Measurements from ENCODE around the gene FRYL.

- TF ChIP-seq CTCF (IDR thresholded peaks at IDR 0.05) (no peak), POLR2A (IDR thresholded peaks at IDR 0.05) (no peak)
Measured at GRCh38 chr4:48603366-48604003, 176.6 kb downstream of the FRYL start.

Data from adrenal gland (tissue), 5 donors.